Neuron (in vitro differentiated cells): ENCODE measurements around the gene TAX1BP3.

Source experiments
- H2AFZ ChIP-seq: one replicate; pipeline ENCODE4 v1.6.1; 2013; ENCODE audit warnings: low read depth, mild to moderate bottlenecking, inconsistent platforms, low read length, moderate library complexity
- H3K27me3 ChIP-seq: one replicate; pipeline ENCODE4 v1.6.1; 2013; ENCODE audit warnings: low read length; ENCODE audit not compliant: insufficient read depth
- H3K36me3 ChIP-seq: one replicate; pipeline ENCODE4 v1.6.1; 2013; ENCODE audit warnings: low read length; ENCODE audit not compliant: insufficient read depth
- H3K4me1 ChIP-seq: one replicate; pipeline ENCODE4 v1.6.1; 2013; ENCODE audit warnings: low read length; ENCODE audit not compliant: insufficient read depth
- H3K4me3 ChIP-seq: 2 replicates; pipeline ENCODE4 v1.5.1; 2013; ENCODE audit warnings: mild to moderate bottlenecking, low read length, moderate library complexity
- H3K9me3 ChIP-seq: one replicate; pipeline ENCODE4 v1.6.1; 2013; ENCODE audit warnings: low read length

The TAX1BP3 gene

GRCh38 chr17:3641717-3642486, 26.5 kb downstream of the TAX1BP3 start:
- peaks cover 18% of the 10 kb centered on the region for H3K4me1 ChIP-seq
- H3K9me3 ChIP-seq, result no peaks in the 10 kb centered on the region
- no peaks in the 10 kb centered on the region for H3K27me3 ChIP-seq
- H3K4me3 ChIP-seq, result no peak overlapping the region
- H2AFZ ChIP-seq, result no peak overlapping the region
- peaks cover 16% of the 10 kb centered on the region for H3K36me3 ChIP-seq

- H3K36me3 ChIP-seq, result peaks cover 16% of the 10 kb centered on the region
- no peaks in the 10 kb centered on the region for H3K27me3 ChIP-seq
- H3K4me3 ChIP-seq, result no peak overlapping the region
Measured at GRCh38 chr17:3641014-3641413, 27.4 kb downstream of the TAX1BP3 start.

GRCh38 chr17:3639981-3640596, 28.3 kb downstream of the TAX1BP3 start:
- no peaks in the 10 kb centered on the region for H3K27me3 ChIP-seq
- no peaks in the 10 kb centered on the region for H3K9me3 ChIP-seq
- H3K36me3 ChIP-seq, result peaks cover 14% of the 10 kb centered on the region
- H3K4me3 ChIP-seq, result no peak overlapping the region
- peaks cover 22% of the 10 kb centered on the region for H3K4me1 ChIP-seq
- no peak overlapping the region for H2AFZ ChIP-seq

More at GRCh38 chr17:3641014-3641413, 27.4 kb downstream of the TAX1BP3 start:
- Histone ChIP-seq H3K4me1 (peaks cover 18% of the 10 kb centered on the region), H2AFZ (no peak overlapping the region), H3K9me3 (no peaks in the 10 kb centered on the region)

DNA sequence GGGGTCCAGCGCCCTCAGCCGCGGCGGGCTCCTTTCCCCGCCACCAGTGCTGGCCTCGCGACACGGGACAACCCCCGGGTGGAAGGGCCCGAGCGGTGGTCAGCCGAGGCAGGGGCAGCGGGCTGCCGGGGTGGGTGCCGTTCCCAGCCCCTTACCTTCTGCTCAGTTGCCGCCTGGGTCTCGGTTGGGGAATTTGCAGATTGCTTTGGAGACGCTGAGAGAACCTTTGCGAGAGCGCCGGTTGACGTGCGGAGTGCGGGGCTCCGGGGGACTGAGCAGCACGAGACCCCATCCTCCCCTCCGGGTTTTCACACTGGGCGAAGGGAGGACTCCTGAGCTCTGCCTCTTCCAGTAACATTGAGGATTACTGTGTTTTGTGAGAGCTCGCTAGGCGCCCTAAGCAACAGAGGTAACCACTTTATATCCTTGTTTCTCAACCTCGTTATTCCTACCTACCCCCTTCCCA, 31.4 kb downstream of the TAX1BP3 start:
- no peaks in the 10 kb centered on the region for H3K9me3 ChIP-seq
- H3K4me3 ChIP-seq, result peak overlapping the region; percentile 78
- H3K27me3 ChIP-seq, result no peaks in the 10 kb centered on the region
- peak overlapping the region; percentile 95 for H2AFZ ChIP-seq
- H3K36me3 ChIP-seq, result peaks cover 13% of the 10 kb centered on the region
- peaks cover 22% of the 10 kb centered on the region for H3K4me1 ChIP-seq

- peaks cover 22% of the 10 kb centered on the region for H3K4me1 ChIP-seq
- H3K36me3 ChIP-seq, result peaks cover 13% of the 10 kb centered on the region
- no peaks in the 10 kb centered on the region for H3K9me3 ChIP-seq
- no peaks in the 10 kb centered on the region for H3K27me3 ChIP-seq
- peak within 1 kb of the TSS; percentile 95 for H2AFZ ChIP-seq
- peak within 1 kb of the TSS; percentile 78 for H3K4me3 ChIP-seq
Measured at GRCh38 chr17:3636154-3636907, 32.0 kb downstream of the TAX1BP3 start, which contains the start of the genes CTNS and SHPK. Gene CTNS, plus strand, starts transcription at chr17:3636760. Its CDS starts 3,447 bp downstream, at chr17:3640207. Gene SHPK, minus strand, starts transcription at chr17:3636250. Its CDS starts 31 bp downstream, at chr17:3636219.

- H2AFZ ChIP-seq, result peak overlapping the region; percentile 95
- peaks cover 16% of the 10 kb centered on the region for H3K4me1 ChIP-seq
Measured at GRCh38 chr17:3635474-3636153, 32.8 kb downstream of the TAX1BP3 start.

DNA sequence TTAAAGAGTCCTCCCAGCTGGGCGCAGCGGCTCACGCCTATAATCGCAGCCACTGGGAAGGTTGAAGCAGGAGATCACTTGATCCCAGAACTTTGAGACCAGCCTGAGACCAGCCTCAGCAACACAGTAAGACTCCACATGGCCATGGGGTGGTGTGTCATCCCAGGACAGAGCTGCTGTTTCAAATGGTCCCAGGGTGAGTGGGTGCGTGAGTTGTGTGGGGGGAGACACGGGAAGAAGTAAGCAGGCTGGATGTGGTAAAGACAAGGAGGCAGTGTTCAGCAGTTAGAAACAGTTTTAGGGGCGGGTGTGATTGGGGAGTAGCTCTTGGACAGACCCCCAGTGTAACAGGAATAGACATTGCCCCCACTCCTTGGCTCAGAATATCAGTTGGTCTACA, 36.1 kb downstream of the TAX1BP3 start:
- Histone ChIP-seq H2AFZ (no peak overlapping the region), H3K4me3 (no peak overlapping the region)

More at GRCh38 chr17:3635474-3636153, 32.8 kb downstream of the TAX1BP3 start:
- H3K27me3 ChIP-seq, result no peaks in the 10 kb centered on the region
- peaks cover 15% of the 10 kb centered on the region for H3K36me3 ChIP-seq
- H3K4me3 ChIP-seq, result peak overlapping the region; percentile 78
- H3K9me3 ChIP-seq, result no peaks in the 10 kb centered on the region

DNA sequence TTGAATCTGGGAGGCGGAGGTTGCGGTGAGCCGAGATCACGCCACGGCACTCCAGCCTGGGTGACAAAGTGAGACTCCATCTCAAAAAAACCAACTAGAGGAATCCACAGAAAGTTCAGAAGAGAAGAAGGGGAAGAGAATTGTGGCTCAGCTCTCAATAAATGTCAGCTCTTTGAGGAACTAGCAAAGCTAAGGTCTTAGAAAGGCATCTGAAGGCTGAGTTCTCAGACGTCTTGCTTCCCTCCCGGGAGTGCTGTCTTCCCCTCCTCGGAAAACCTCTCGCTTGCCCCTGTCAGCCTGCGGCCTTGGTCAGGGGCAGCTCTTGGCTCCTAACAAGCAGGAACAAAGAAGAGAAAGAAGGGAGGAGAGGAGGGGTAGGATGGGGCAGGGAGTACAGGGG, 37.6 kb downstream of the TAX1BP3 start:
- Histone ChIP-seq H2AFZ (no peak overlapping the region), H3K9me3 (no peaks in the 10 kb centered on the region), H3K27me3 (no peaks in the 10 kb centered on the region), H3K4me3 (no peak overlapping the region), H3K36me3 (peaks cover 46% of the 10 kb centered on the region), H3K4me1 (peaks cover 4% of the 10 kb centered on the region)

More for the DNA sequence above, 36.1 kb downstream of the TAX1BP3 start:
- H3K36me3 ChIP-seq, result peaks cover 40% of the 10 kb centered on the region
- no peaks in the 10 kb centered on the region for H3K9me3 ChIP-seq
- H3K4me1 ChIP-seq, result peaks cover 6% of the 10 kb centered on the region
- no peaks in the 10 kb centered on the region for H3K27me3 ChIP-seq

DNA sequence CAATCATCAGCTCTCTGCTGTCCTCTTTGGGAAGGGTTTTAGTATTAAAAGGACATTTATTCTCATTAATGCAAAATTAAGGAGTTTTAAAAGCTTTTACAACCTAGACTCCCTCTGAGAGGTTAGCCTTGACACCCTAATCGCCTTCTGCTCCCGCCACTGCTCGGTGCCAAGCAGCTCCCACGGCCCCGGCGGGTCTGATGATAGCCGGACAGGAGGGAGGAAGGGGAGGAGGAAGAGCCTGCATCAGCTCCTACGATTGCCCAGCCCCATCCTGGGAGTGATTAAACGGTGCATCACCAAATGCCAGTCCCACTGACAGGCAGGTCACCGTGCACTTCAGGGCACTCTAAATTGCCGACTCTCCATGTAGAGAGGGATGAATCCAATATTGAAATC, 40.6 kb downstream of the TAX1BP3 start:
- Histone ChIP-seq H3K4me3 (no peak overlapping the region), H2AFZ (no peak overlapping the region), H3K9me3 (no peaks in the 10 kb centered on the region), H3K36me3 (peaks cover 64% of the 10 kb centered on the region), H3K4me1 (no peaks in the 10 kb centered on the region), H3K27me3 (no peaks in the 10 kb centered on the region)

DNA sequence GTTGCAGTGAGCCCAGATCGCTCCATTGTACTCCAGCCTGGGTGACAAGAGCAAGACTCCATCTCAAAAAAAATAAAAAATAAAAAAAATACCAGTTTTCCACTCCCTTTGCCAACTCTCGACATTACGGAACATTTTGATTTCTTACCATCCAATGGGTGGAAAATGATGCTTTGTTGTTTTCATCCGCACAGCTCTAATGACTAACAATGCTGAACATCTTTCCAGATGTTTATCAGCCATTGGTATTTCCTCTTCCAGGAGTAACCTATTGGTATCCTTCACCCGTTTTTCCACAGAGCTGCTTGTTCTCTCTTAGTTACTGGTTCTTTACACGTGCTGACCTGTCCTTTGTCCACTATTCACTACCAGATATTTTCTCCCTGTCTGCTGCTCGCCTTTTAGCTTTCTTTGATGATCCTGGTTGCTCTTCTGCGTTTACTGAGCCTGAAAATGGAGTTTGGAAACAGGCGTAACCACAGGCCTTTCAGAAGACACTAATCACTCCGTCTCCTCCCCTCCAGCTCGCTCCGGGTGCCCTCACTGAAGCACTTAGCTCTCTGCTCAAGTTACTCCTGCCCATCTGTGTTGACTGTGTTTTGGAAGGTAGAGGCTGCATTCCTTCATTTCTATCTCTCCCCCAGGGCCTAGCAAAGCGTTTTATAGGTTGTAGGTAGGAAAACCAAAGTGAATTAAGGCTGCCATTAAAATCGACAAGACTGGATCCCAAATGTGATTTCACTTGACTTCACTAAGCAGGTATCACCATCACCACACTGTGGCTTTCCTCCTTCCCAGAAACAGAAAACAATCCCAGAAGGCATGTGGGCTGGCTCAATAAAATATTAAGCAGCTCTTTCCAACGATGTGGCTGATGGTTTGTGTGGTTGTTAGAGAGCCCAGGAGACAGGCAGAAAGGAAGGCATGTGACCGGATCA, 41.3 kb downstream of the TAX1BP3 start:
- Histone ChIP-seq H2AFZ (no peak overlapping the region), H3K36me3 (peaks cover 63% of the 10 kb centered on the region), H3K27me3 (no peaks in the 10 kb centered on the region)

DNA sequence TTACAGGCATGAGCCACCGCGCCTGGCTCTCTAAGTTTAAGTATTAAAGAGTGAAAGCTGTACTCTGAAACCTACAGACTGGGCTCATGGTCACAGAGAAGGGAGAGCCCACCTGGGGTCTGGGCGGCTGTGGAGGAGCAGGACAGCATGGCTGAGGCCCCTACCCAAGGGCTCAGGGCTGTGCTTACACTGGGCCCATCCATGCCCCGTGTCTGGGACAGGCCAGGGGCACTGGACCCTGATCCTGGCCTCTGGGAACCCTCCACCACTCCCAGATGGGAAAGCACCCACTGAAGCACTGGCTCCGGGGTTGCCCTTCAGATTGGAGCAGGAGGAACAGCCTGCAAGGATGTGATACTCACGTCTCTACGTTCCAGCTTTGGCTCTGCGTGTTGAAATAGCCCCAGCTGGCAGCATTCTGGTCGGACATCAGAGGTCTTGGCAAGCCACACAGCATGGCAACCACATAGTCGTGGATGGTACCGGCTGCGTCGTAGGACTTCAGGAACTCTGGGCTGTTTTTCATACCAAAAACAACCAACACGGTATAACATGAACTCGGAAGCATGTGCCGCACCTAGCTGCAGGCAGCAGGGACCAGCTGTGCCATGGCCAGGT, 45.3 kb downstream of the TAX1BP3 start:
- Histone ChIP-seq H3K4me1 (no peaks in the 10 kb centered on the region), H3K9me3 (peaks cover 7% of the 10 kb centered on the region), H2AFZ (no peak overlapping the region), H3K4me3 (no peak overlapping the region), H3K36me3 (peaks cover 66% of the 10 kb centered on the region), H3K27me3 (no peaks in the 10 kb centered on the region)

More for the DNA sequence above, 41.3 kb downstream of the TAX1BP3 start:
- Histone ChIP-seq H3K4me3 (no peak overlapping the region), H3K9me3 (no peaks in the 10 kb centered on the region), H3K4me1 (no peaks in the 10 kb centered on the region)
